ENCODE results near the gene MYBPC2.

The MYBPC2 gene

DNA sequence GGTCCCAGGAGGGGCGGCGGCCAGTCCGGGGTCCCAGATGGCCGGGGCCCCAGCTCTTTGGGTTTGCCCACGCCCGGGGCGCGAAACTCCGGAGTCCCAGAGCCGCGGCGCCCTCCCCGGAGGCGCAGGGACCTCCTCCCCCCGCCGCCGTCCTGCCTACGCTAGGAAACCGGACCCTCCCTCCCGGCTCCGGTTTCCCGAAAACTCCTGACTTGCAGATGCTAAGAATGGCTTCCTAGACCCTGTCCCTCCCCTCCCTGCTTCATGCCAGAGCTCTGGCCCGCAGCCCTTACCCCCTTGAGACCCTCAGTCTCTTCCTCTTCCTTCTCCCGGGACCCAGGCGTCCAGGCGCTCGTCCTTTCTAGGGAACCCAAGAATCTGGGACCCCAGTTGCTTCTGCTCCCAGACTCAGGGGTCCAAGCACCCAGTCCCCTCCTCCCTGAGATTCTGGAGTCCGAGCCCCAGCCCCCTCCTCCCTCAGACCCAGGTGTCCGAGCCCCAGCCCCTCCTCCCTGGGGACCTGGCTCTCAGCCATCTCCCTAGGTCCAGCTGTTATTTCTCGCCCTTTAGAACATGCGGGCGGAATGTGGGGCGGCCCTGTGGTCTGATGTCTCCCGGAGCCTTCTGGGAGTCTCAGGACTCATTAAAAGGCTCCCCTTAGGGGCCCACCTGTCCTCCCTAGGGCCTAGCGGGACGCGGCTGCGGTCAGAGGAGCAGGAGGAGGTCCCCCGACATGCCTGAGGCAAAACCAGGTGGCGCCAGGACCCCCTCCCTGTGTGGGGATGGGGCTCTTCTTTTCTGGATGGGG lies at the start of gene MYBPC2:
TSS of gene MYBPC2 (plus strand) at position 672 of the 808 bp plus-strand sequence. CDS start at position 734, 62 bp downstream.
- DNase-seq (ENCODE audit: low read depth): no peak
- TF ChIP-seq, protein P1, sequence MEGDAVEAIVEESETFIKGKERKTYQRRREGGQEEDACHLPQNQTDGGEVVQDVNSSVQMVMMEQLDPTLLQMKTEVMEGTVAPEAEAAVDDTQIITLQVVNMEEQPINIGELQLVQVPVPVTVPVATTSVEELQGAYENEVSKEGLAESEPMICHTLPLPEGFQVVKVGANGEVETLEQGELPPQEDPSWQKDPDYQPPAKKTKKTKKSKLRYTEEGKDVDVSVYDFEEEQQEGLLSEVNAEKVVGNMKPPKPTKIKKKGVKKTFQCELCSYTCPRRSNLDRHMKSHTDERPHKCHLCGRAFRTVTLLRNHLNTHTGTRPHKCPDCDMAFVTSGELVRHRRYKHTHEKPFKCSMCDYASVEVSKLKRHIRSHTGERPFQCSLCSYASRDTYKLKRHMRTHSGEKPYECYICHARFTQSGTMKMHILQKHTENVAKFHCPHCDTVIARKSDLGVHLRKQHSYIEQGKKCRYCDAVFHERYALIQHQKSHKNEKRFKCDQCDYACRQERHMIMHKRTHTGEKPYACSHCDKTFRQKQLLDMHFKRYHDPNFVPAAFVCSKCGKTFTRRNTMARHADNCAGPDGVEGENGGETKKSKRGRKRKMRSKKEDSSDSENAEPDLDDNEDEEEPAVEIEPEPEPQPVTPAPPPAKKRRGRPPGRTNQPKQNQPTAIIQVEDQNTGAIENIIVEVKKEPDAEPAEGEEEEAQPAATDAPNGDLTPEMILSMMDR (IDR thresholded peaks at IDR 0.05; ENCODE audit: low read depth, low read length, missing control alignments): no peak
- H3K4me3 ChIP-seq (ENCODE audit: low read depth, low read length): peak within 1 kb of the TSS; percentile 64

DNA sequence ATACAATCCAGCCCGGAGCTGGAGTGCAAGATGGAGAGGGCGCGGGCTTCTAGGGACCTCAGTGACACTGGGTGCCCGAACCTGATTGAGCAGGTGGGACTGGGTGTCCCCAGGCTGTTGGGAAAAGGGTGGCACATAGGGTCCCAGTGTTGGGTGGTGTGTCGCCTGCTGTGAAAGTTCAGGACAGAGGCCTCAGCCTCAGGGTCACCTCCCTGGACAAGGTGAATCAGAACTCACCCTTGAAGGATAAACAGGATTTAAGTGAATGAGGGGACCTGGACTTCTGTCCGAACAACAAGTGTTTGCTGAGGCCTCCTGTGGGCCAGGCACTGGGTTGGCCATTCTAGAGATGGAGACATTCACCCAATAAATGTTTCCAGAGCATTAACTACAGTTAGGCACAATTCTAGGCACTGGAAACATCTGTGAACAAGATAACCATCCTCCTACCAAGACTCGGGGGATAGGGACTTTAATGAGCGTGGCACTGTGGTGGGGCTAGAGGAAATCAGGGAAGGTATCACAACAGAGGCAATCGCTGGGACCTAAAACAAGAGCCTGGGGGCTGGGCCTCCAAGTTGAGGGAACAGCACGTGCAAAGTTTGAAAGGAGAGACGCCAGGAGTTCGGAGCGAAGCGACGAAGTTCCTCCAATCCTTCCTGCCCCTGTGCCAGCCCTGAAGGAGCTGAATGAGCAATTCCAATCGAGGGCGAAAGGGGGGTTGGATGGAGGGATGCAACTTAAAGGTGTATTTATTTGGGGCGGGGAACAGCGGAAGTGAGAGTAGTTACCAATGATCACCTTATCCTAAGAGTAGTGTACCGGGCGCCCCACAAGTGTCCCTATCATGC lies 49.5 kb upstream of the MYBPC2 start:
- no peak for DNase-seq (ENCODE audit: low read depth)
- H3K4me3 ChIP-seq (ENCODE audit: low read depth, low read length): peak overlapping the region; percentile 91

DNA sequence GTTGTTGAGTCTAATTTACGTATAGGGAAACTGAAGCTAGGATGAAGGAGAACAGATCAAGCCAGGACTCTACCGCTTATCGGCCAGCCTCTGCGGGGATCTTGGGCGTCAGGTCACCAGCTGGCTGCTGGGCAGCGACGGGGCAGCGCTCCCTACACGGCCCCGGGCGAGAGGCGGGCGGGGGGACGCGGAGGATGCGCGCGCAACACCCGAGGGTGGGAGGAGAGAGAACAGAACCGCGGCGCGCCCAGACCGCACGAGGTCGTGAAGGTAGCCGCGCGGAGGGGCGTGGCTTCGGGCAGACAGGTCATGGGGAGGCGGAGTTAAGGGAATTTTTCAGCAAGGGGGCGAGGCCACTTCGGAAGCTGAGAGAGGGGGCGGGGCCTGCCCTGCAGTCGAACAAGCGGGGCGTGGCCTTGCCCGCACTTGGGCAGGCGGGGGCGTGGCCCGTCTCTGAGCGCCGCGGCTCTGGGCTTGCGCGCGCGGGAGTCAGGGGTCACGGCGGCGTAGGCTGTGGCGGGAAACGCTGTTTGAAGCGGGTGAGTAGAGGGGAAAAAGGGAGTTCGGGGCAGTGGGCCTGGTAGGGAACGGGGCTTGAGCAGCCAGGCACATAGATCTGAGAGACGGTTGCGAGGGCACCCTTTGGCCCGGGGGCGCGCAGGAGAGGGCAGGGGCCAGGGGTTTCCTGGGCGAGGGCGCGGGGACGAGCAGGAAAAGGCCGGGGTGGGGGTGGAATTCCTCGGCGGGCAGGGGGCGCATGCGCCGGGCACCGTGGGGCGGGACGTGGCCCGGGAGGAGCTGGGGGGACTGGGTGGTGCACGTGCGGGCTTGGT lies 48.6 kb upstream of the MYBPC2 start, which contains the start of gene POLD1:
TSS of gene POLD1 (plus strand) at position 496 of the 833 bp plus-strand sequence. CDS start 14,505 bp downstream, outside the sequence.
- TF ChIP-seq, protein P1 (IDR thresholded peaks at IDR 0.05; ENCODE audit: low read depth, low read length, missing control alignments): no peak
- peak; percentile 87 for DNase-seq (ENCODE audit: low read depth)
- H3K4me3 ChIP-seq (ENCODE audit: low read depth, low read length): peak within 1 kb of the TSS; percentile 91

More for the DNA sequence above, 49.5 kb upstream of the MYBPC2 start:
- TF ChIP-seq, protein P1 (IDR thresholded peaks at IDR 0.05; ENCODE audit: low read depth, low read length, missing control alignments): no peak

DNA sequence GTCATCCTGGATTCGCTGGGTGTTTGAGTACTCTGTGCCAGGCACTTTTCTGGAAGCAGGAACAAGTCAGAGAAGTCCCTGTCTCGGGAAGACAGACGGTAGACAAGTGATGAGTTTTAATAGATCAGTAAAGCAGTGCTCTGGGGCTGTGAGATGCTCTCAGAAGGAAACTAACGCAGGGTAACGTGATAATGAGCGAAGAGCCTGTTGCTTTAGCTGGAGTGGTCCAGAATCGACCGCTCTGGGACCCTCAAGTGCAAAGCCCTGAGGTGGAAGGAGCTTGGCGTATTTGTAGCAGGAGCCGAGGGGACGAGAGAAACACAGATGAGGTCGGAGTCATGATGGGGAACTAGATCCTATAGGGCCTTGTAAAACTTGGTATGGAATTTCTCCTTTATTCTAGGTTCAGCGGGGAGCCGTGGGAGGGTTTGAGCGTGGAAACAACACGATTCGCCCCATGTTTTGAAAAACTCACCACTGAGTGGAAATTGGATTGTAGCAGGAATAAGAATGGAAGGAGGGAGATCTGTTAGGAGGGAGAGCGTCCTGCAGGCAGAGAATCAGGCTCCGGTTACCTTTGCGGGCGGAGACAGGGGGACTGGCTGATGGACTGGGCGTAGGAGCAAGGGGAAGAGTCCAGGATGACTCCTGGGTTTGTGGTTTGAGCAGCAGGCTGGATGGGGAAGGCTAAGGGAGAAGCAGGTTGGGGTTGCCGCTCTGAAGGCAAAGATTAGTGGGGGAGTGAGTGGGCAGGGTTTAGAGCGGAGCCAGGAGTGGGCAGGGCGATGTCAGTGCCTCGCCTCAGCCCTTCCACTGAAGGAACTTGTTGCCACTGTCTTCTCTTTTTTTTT lies 47.8 kb upstream of the MYBPC2 start:
- TF ChIP-seq, protein P1 (IDR thresholded peaks at IDR 0.05; ENCODE audit: low read depth, low read length, missing control alignments): no peak
- H3K4me3 ChIP-seq (ENCODE audit: low read depth, low read length): peak overlapping the region; percentile 91
- DNase-seq (ENCODE audit: low read depth): no peak

DNA sequence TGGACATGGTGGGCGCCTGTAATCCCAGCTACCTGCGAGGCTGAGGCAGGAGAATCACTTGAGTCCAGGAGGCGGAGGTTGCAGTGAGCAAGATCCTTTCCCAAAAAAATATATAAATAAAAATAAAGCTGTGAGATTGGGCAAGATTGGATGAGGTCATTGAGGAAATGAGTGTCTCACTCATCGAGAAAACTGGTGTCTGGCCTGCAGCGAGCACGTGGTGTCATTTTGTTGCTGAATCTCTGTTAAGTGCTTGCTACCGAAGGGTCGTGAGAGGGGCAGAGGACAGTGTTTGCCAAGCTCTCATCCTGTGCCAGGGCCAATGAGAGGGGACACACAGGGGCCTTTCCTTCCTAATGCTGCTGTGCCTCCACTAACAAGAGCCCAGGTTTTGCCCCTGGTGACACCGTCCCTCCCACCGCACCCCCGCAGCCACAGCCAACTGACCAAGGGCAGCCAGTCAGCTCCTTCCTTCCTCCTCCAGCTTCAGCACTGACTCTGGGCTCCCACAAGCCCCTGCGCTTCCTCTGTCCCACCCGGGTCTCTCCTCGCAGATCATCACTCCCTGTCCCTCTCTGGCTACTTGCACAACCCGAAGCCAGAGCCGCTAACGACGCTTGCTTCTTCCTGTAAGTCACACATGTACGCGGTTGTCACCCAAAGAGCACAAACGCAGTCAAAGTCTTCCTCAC lies 45.4 kb upstream of the MYBPC2 start:
- TF ChIP-seq, protein P1 (IDR thresholded peaks at IDR 0.05; ENCODE audit: low read depth, low read length, missing control alignments): no peak
- DNase-seq (ENCODE audit: low read depth): no peak
- no peak overlapping the region for H3K4me3 ChIP-seq (ENCODE audit: low read depth, low read length)

Data from GM12864 (cell line).